Osteocyte (in vitro differentiated cells): ENCODE results near the gene TMEM33. TPM values are rescaled to one million over a fixed set of nuclear protein-coding genes. Genes with fewer than 3 reads are reported as not detected.
"Not testable (repeated sequence)": the region's sequence is repeated elsewhere in the genome, so short reads cannot be mapped to it uniquely, and the experiment has no call there.

Source experiments
- DNase-seq: peaks from one replicate; pipeline ENCODE4 v3.0.0; 2021; ENCODE audit warnings: mixed read lengths; ENCODE audit not compliant: unreplicated experiment; ENCODE audit errors: extremely low spot score
- H3K27ac Mint-ChIP-seq: one replicate; pipeline ENCODE4 v1.8.0; 2021; ENCODE audit warnings: mild to moderate bottlenecking, mixed read lengths; ENCODE audit not compliant: unreplicated experiment
- H3K27me3 Mint-ChIP-seq: one replicate; pipeline ENCODE4 v1.8.0; 2021; ENCODE audit warnings: mixed read lengths; ENCODE audit not compliant: unreplicated experiment
- H3K36me3 Mint-ChIP-seq: one replicate; pipeline ENCODE4 v1.8.0; 2021; ENCODE audit warnings: mixed read lengths; ENCODE audit not compliant: unreplicated experiment
- H3K4me1 Mint-ChIP-seq: one replicate; pipeline ENCODE4 v1.8.0; 2021; ENCODE audit warnings: mixed read lengths; ENCODE audit not compliant: unreplicated experiment
- H3K4me3 Mint-ChIP-seq: one replicate; pipeline ENCODE4 v1.8.0; 2021; ENCODE audit warnings: mild to moderate bottlenecking, moderate library complexity, mixed read lengths; ENCODE audit not compliant: unreplicated experiment
- H3K9me3 Mint-ChIP-seq: one replicate; pipeline ENCODE4 v1.8.0; 2021; ENCODE audit warnings: mixed read lengths; ENCODE audit not compliant: unreplicated experiment
- total RNA-seq: library from RNA; stranded (reverse); gene quantifications from 2 replicates; pipeline ENCODE4 v1.2.1, GENCODE V29; 2021
- TF ChIP-seq, protein P1 (sequence below): fragments of 200-600 bp; sonication (generic); IDR thresholded peaks from 2 replicates; pipeline ENCODE4 v1.5.0; 2021; ENCODE audit warnings: antibody characterized with exemption, mild to moderate bottlenecking, moderate library complexity

TMEM33 gene
- total RNA-seq, 1 donor from 2014 or later = 54.8 TPM

DNA sequence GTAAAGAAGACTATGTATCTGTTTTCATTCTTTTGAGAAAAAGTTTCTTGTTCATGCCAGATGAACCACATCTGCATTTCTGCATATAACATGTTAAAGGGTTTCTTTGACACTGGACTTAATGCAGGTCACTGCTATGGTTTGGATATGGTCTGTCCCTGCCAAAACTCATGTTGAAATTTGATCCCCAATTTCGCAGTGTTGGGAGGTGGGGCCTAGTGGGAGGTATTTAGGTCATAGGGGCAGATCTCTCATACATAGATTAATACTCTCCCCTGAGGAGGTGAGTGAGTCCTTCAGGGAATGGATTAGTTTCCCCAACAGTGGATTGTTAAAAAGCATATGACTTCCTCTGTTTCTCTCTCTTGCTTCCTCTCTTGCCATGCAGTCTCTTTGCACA is 45.9 kb upstream of the TMEM33 start:
- H3K27me3 Mint-ChIP-seq = peaks cover 76% of the 10 kb centered on the region
- TF ChIP-seq, protein P1, sequence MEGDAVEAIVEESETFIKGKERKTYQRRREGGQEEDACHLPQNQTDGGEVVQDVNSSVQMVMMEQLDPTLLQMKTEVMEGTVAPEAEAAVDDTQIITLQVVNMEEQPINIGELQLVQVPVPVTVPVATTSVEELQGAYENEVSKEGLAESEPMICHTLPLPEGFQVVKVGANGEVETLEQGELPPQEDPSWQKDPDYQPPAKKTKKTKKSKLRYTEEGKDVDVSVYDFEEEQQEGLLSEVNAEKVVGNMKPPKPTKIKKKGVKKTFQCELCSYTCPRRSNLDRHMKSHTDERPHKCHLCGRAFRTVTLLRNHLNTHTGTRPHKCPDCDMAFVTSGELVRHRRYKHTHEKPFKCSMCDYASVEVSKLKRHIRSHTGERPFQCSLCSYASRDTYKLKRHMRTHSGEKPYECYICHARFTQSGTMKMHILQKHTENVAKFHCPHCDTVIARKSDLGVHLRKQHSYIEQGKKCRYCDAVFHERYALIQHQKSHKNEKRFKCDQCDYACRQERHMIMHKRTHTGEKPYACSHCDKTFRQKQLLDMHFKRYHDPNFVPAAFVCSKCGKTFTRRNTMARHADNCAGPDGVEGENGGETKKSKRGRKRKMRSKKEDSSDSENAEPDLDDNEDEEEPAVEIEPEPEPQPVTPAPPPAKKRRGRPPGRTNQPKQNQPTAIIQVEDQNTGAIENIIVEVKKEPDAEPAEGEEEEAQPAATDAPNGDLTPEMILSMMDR = no peak
- no peaks in the 10 kb centered on the region for H3K9me3 Mint-ChIP-seq
- DNase-seq = no peak
- H3K27ac Mint-ChIP-seq = no peak overlapping the region
- no peaks in the 10 kb centered on the region for H3K36me3 Mint-ChIP-seq
- H3K4me3 Mint-ChIP-seq = no peak overlapping the region
- no peaks in the 10 kb centered on the region for H3K4me1 Mint-ChIP-seq

DNA sequence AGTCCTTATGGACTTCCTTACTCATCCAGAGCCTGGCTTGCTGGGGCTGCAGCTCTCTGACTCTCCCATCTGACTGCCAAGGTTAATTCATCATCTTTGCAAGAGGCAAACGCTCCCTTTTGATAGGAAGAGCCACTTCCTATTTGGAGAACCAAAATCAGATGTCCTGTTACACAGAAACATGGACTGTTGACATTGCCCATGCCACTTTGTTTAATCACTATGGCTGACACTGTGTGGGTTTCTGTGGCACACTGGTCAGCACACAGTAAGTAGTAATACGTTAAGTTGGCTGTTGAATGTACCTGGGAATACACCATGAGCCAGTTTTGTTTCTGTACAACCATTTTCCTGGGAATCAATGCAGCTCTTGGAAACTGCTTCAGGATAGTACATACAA is 45.1 kb upstream of the TMEM33 start:
- H3K4me1 Mint-ChIP-seq = no peaks in the 10 kb centered on the region
- H3K27me3 Mint-ChIP-seq = peaks cover 69% of the 10 kb centered on the region

GRCh38 chr4:41896648-41897047 is 38.6 kb upstream of the TMEM33 start:
- H3K36me3 Mint-ChIP-seq = no peaks in the 10 kb centered on the region
- peaks cover 25% of the 10 kb centered on the region for H3K27me3 Mint-ChIP-seq
- TF ChIP-seq, protein P1 = no peak
- no peak for DNase-seq
- no peak overlapping the region for H3K4me3 Mint-ChIP-seq
- no peaks in the 10 kb centered on the region for H3K9me3 Mint-ChIP-seq
- no peaks in the 10 kb centered on the region for H3K4me1 Mint-ChIP-seq
- no peak overlapping the region for H3K27ac Mint-ChIP-seq

More for the DNA sequence above, 45.1 kb upstream of the TMEM33 start:
- no peak overlapping the region for H3K4me3 Mint-ChIP-seq
- TF ChIP-seq, protein P1 = no peak
- H3K36me3 Mint-ChIP-seq = no peaks in the 10 kb centered on the region
- H3K9me3 Mint-ChIP-seq = no peaks in the 10 kb centered on the region
- no peak for DNase-seq
- H3K27ac Mint-ChIP-seq = no peak overlapping the region

- no peaks in the 10 kb centered on the region for H3K36me3 Mint-ChIP-seq
- H3K4me3 Mint-ChIP-seq = no peak overlapping the region
- H3K27me3 Mint-ChIP-seq = peaks cover 19% of the 10 kb centered on the region
- H3K9me3 Mint-ChIP-seq = peaks cover 5% of the 10 kb centered on the region
- DNase-seq = no peak
- TF ChIP-seq, protein P1 = no peak
- H3K27ac Mint-ChIP-seq = no peak overlapping the region
- no peaks in the 10 kb centered on the region for H3K4me1 Mint-ChIP-seq
These were observed 37.5 kb upstream of the TMEM33 start for GRCh38 chr4:41897698-41898097.

GRCh38 chr4:41909136-41909535 is 26.1 kb upstream of the TMEM33 start:
- H3K27ac Mint-ChIP-seq, H3K27me3 Mint-ChIP-seq, DNase-seq, H3K4me3 Mint-ChIP-seq, H3K36me3 Mint-ChIP-seq, H3K4me1 Mint-ChIP-seq, H3K9me3 Mint-ChIP-seq: not testable (repeated sequence)

- H3K27ac Mint-ChIP-seq = no peak overlapping the region
- no peak for DNase-seq
- H3K27me3 Mint-ChIP-seq = peaks cover 1% of the 10 kb centered on the region
- H3K4me3 Mint-ChIP-seq = no peak overlapping the region
- TF ChIP-seq, protein P1 = no peak
- no peaks in the 10 kb centered on the region for H3K36me3 Mint-ChIP-seq
- H3K4me1 Mint-ChIP-seq = peaks cover 1% of the 10 kb centered on the region
- H3K9me3 Mint-ChIP-seq = no peaks in the 10 kb centered on the region
These were observed 22.7 kb upstream of the TMEM33 start for GRCh38 chr4:41912546-41912945.
